Measurements from ENCODE around the gene WNT2B. TPM values are rescaled to one million over a fixed set of nuclear protein-coding genes. Genes with fewer than 3 reads are reported as not detected.

Gene WNT2B
- total and polyA plus RNA-seq, 2 of the 8 experiments (the other 6 are each of a cell fraction or from before 2014, with no cell fraction given) = 0.33 to 2.0 TPM

- Histone ChIP-seq H2BK15ac (ENCODE audit: low read length) (peak overlapping the region; percentile 61; the same call in 1 of the 2 replicates), H3K36me3 (ENCODE audit: control insufficient read depth in 2 of 4, insufficient read depth in 4 of 4, low read length in 3 of 4) (no peaks in the 10 kb centered on the region; a peak in 1 of 8 replicates), H3K4me1 (replicated peaks in 1 of 4; ENCODE audit: control insufficient read depth in 3 of 4, insufficient read depth in 4 of 4, low read length in 3 of 4) (peaks cover 6 to 25% (median 10%) of the 10 kb centered on the region in 4 experiments; a peak in 6 of 7 replicates), H3K79me2 (ENCODE audit: control insufficient read depth in 1 of 2, insufficient read depth in 2 of 2, low read length in 2 of 2) (no peaks in the 10 kb centered on the region), H3K4me2 (ENCODE audit: insufficient read depth in 1 of 2, low read depth in 2 of 2, low read length in 2 of 2) (peak overlapping the region in 1 of 2 experiments; percentile 66; a peak in 1 of 4 replicates), H4K20me1 (replicated peaks in 1 of 2; ENCODE audit: control insufficient read depth in 1 of 2, insufficient read depth in 2 of 2, low read length in 2 of 2) (peaks cover 0 to 3% of the 10 kb centered on the region in 2 experiments), H3K79me1 (ENCODE audit: low read depth, low read length) (no peaks in the 10 kb centered on the region), H2AFZ (ENCODE audit: low read length) (no peak overlapping the region), H2BK120ac (replicated peaks; ENCODE audit: low read depth, low read length) (no peak overlapping the region), H3K14ac (ENCODE audit: insufficient read length) (no peak overlapping the region), H2BK12ac (ENCODE audit: low read depth, low read length) (no peak overlapping the region), H3K27ac (ENCODE audit: low read depth, low read length) (no peak overlapping the region), H3K4ac (replicated peaks; ENCODE audit: insufficient read length, low read depth, low read length) (no peak overlapping the region), H3K23me2 (ENCODE audit: low read depth, low read length) (peaks cover 21% of the 10 kb centered on the region), H2BK20ac (ENCODE audit: low read length) (peak overlapping the region; percentile 0), H3K23ac (ENCODE audit: insufficient read length) (no peak overlapping the region), H3K4me3 (ENCODE audit: extremely low read depth in 1 of 4, insufficient read depth in 2 of 4, low read depth in 3 of 4, low read length in 4 of 4) (peak overlapping the region in 1 of 4 experiments; percentile 84; a peak in 1 of 8 replicates), H3K18ac (ENCODE audit: extremely low read depth, low read length) (no peak overlapping the region), H4K91ac (replicated peaks; ENCODE audit: insufficient read length, low read length) (no peak overlapping the region), H3K27me3 (replicated peaks in 1 of 4; ENCODE audit: control insufficient read depth in 3 of 4, extremely low read depth in 1 of 4, insufficient read depth in 3 of 4, low read length in 3 of 4) (peaks cover 40 to 97% (median 86%) of the 10 kb centered on the region in 4 experiments), H3K9ac (replicated peaks in 1 of 4; ENCODE audit: extremely low read depth in 1 of 4, low read depth in 3 of 4, low read length in 3 of 4) (no peak overlapping the region), H4K8ac (ENCODE audit: extremely low read depth, insufficient read depth, low read length) (no peak overlapping the region), H3K56ac (replicated peaks; ENCODE audit: insufficient read length, low read depth, low read length) (no peak overlapping the region), H2AK5ac (ENCODE audit: low read depth, low read length) (no peak overlapping the region), H4K5ac (ENCODE audit: insufficient read length, low read depth, low read length) (no peak overlapping the region), H3K9me3 (ENCODE audit: insufficient read depth in 2 of 2, low read depth in 1 of 2, low read length in 1 of 2) (no peaks in the 10 kb centered on the region), H2BK5ac (ENCODE audit: low read depth, low read length) (no peak overlapping the region)
- CTCF ChIA-PET (ENCODE audit: partially characterized antibody) = no interaction called here
- TF ChIP-seq MAFK (IDR thresholded peaks at IDR 0.05; ENCODE audit: low read depth, low read length) (no peak), SAP30 (IDR thresholded peaks at IDR 0.05; ENCODE audit: insufficient read depth, insufficient replicate concordance, low read length) (no peak), JUND (IDR thresholded peaks at IDR 0.05; ENCODE audit: low read length) (no peak), SIRT6 (IDR thresholded peaks at IDR 0.05; ENCODE audit: low read length) (no peak), SUZ12 (IDR thresholded peaks at IDR 0.05; ENCODE audit: low read length) (no peak), BRCA1 (IDR thresholded peaks at IDR 0.05; ENCODE audit: low read depth, low read length) (no peak), TBP (IDR thresholded peaks at IDR 0.05; ENCODE audit: low read depth, low read length) (no peak), RAD21 (IDR thresholded peaks at IDR 0.05 in 1 of 2, conservative IDR thresholded peaks at IDR 0.05 in 1 of 2; ENCODE audit: low read depth in 2 of 2, low read length in 2 of 2) (no peak)
- WGBS, 2 experiments (ENCODE audit: extremely low coverage in 1 of 2, insufficient coverage in 1 of 2, insufficient read length in 1 of 2, insufficient replicate concordance in 2 of 2, low coverage in 1 of 2, low lambda C conversion rate in 2 of 2, missing lambda C conversion rate in 1 of 2) = 83% methylated on average over 8 of the region's 8 CpGs; no CpG with 5 or more reads in 1 of the 2 experiments
- POLR2A ChIA-PET (ENCODE audit: partially characterized antibody) = interaction anchor here (0.5 to 1.1 kb wide), 2 partner anchors 129 to 192 kb away, joined by 3 read pairs; no protein-coding TSS in a partner anchor
- FAIRE-seq (no peak), DNase-seq (ENCODE audit: low read depth in 1 of 2, low spot score in 2 of 2) (no peak)
These were observed 2.0 kb upstream of the WNT2B start for GRCh38 chr1:112506731-112507130.
